Upper lobe of left lung (tissue), 4 donors: ENCODE results near the gene SMIM14.

ENCODE experiments used
- EP300 ChIP-seq, 4 donors: sonication (generic); formaldehyde crosslinking; IDR thresholded peaks; one replicate each; pipeline ENCODE4 v1.5.1; 2017; ENCODE audit warnings: antibody characterized with exemption in 4 of 4, control low read depth in 2 of 4
- POLR2AphosphoS5 ChIP-seq, 2 donors: sonication (generic); formaldehyde crosslinking; IDR thresholded peaks; one replicate each; pipeline ENCODE4 v1.5.1; 2017; ENCODE audit warnings: antibody characterized with exemption in 2 of 2
- TF ChIP-seq, protein P1 (sequence below), 6 experiments: fragments of 450-650 bp in 4 of 6; fragments of 200-600 bp in 2 of 6; sonication (generic) in 2 of 6; IDR thresholded peaks; one replicate each; pipeline ENCODE4 v1.5.1; 2016 to 2019; ENCODE audit warnings: antibody characterized with exemption in 6 of 6

DNA sequence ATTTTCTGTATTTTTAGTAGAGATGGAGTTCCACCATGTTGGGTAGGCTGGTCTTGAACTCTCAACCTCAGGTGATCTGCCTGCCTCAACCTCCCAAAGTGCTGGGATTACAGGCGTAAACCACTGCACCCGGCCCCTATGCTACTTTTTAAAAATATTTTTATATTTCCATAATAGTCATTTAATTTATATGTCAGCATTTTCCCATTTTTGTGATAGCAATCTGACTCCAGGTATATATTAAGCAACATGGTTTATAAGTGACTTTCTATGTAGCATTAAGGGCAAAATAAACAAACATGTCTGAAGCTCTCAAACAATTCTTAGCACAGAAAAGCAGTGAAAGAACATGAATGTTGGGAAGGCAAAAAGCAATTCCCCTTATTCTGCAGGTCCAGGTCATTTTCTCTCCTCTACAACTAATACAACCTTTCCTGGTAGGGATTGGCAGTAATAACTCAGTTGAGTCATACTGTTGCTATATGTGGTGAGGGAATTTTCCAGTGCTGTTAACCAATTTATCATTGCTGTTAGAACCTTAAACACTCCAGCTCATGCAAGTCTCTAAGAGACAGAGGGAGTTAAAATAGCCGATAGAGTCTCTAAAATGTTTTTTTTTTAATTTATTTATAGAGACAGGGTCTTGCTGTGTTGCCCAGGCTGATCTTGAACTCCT, 24.0 kb downstream of the SMIM14 start:
- TF ChIP-seq, protein P1, sequence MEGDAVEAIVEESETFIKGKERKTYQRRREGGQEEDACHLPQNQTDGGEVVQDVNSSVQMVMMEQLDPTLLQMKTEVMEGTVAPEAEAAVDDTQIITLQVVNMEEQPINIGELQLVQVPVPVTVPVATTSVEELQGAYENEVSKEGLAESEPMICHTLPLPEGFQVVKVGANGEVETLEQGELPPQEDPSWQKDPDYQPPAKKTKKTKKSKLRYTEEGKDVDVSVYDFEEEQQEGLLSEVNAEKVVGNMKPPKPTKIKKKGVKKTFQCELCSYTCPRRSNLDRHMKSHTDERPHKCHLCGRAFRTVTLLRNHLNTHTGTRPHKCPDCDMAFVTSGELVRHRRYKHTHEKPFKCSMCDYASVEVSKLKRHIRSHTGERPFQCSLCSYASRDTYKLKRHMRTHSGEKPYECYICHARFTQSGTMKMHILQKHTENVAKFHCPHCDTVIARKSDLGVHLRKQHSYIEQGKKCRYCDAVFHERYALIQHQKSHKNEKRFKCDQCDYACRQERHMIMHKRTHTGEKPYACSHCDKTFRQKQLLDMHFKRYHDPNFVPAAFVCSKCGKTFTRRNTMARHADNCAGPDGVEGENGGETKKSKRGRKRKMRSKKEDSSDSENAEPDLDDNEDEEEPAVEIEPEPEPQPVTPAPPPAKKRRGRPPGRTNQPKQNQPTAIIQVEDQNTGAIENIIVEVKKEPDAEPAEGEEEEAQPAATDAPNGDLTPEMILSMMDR (IDR thresholded peaks at IDR 0.05), result no peak
- TF ChIP-seq POLR2AphosphoS5 (IDR thresholded peaks at IDR 0.05), result no peak
- TF ChIP-seq EP300 (IDR thresholded peaks at IDR 0.05), result no peak
